Measurements from ENCODE around the gene CPVL.

The CPVL gene

DNA sequence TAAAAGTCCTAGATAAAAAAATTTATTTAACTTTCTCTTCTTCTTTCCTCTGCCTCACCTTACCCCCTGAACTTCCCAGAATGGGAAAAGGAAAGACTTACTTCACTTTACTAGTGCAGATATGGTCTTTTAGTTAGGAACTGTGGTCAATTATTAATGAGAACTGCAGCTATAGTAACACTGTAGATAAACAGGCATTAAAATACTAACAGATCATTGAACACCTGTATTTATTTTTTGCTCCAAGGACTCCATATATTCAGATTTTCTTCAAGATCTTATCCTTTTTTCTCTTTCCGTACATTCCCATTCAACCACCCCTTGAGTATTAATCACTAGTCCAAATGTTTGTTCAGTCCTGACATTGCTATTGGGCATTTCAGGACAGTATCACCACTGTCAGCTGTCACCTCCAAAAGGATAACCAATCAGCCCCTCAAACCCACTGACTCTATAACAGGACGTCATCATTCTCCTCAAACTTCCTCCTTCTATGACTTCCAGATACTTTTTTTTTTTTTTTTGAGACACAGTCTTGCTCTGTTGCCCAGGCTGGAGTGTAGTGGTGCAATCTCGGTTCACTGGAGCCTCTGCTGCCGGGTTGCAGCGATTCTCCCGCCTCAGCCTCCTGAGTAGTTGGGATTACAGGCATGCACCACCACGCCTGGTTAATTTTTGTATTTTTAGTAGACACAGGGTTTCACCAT, 4.2 kb downstream of the CPVL start:
- H3K79me2 ChIP-seq (ENCODE audit: control insufficient read depth, insufficient read depth, low read length): no peaks in the 10 kb centered on the region
- no peak overlapping the region for H2AK5ac ChIP-seq (ENCODE audit: low read length)
- H3K56ac ChIP-seq (ENCODE audit: low read length): no peak overlapping the region
- peaks cover 3% of the 10 kb centered on the region for H3K4me1 ChIP-seq (ENCODE audit: control insufficient read depth, low read depth, low read length)
- H2BK15ac ChIP-seq (replicated peaks; ENCODE audit: low read depth): no peak overlapping the region
- H3K4me3 ChIP-seq (ENCODE audit: low read length): no peak overlapping the region
- no peak overlapping the region for H3K9ac ChIP-seq (ENCODE audit: low read length)
- H3K79me1 ChIP-seq (ENCODE audit: low read length): no peaks in the 10 kb centered on the region
- H3K27ac ChIP-seq (ENCODE audit: low read depth, low read length): no peak overlapping the region
- H4K8ac ChIP-seq (ENCODE audit: low read depth, low read length): no peak overlapping the region
- DNase-seq: no peak
- H4K5ac ChIP-seq (ENCODE audit: low read length): no peak overlapping the region
- H3K27me3 ChIP-seq (ENCODE audit: insufficient read depth, low read length, poor library complexity): no peaks in the 10 kb centered on the region
- H3K4ac ChIP-seq (ENCODE audit: low read depth, low read length): no peak overlapping the region
- H3K23ac ChIP-seq (ENCODE audit: low read length): no peak overlapping the region
- no CpG with 5 or more reads among the region's 7 CpGs for WGBS (ENCODE audit: extremely low coverage, insufficient coverage, low lambda C conversion rate)
- H2BK120ac ChIP-seq (ENCODE audit: low read depth, low read length): no peak overlapping the region
- H3K18ac ChIP-seq (ENCODE audit: low read length): no peak overlapping the region
- H3K4me2 ChIP-seq (ENCODE audit: low read length): no peak overlapping the region
- H2BK5ac ChIP-seq (ENCODE audit: low read length): no peak overlapping the region
- H3K36me3 ChIP-seq (ENCODE audit: control insufficient read depth, insufficient read depth, low read length): no peaks in the 10 kb centered on the region

DNA sequence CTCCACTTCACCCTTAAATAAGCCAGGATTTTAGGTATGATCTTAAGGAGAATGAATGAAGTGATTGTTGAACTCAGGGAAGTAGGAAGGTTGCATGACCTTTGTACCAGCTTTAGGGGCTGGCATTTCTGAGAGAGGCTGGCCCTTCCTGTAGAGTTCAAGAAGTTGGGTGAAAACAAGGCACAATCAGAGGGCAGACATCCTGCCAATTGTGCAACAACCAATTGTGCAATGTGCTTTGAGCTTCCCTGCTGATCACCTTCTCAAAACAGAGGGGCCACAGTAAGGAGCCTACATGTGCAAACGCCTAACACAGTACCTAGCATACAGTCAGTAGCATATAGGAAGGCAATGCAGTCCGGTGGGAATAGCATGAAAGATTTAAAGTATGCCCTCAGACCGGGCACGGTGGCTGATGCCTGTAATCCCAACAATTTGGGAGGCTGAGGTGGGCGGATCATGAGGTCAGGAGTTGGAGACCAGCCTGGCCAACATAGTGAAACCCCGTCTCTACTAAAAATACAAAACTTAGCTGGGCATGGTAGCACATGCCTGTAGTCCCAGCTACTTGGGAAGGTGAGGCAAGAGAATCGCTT, 5.4 kb downstream of the CPVL start:
- H3K18ac ChIP-seq (ENCODE audit: low read length): no peak overlapping the region
- no peak overlapping the region for H3K4me3 ChIP-seq (ENCODE audit: low read length)
- DNase-seq: no peak
- no peak overlapping the region for H4K8ac ChIP-seq (ENCODE audit: low read depth, low read length)
- H3K23ac ChIP-seq (ENCODE audit: low read length): no peak overlapping the region
- H3K27ac ChIP-seq (ENCODE audit: low read depth, low read length): no peak overlapping the region
- no peaks in the 10 kb centered on the region for H3K36me3 ChIP-seq (ENCODE audit: control insufficient read depth, insufficient read depth, low read length)
- no peak overlapping the region for H2BK120ac ChIP-seq (ENCODE audit: low read depth, low read length)
- no CpG with 5 or more reads among the region's 7 CpGs for WGBS (ENCODE audit: extremely low coverage, insufficient coverage, low lambda C conversion rate)
- H3K4me1 ChIP-seq (ENCODE audit: control insufficient read depth, low read depth, low read length): peaks cover 3% of the 10 kb centered on the region
- no peaks in the 10 kb centered on the region for H3K79me1 ChIP-seq (ENCODE audit: low read length)
- H4K5ac ChIP-seq (ENCODE audit: low read length): no peak overlapping the region
- no peak overlapping the region for H3K4ac ChIP-seq (ENCODE audit: low read depth, low read length)
- no peak overlapping the region for H2BK5ac ChIP-seq (ENCODE audit: low read length)
- H3K79me2 ChIP-seq (ENCODE audit: control insufficient read depth, insufficient read depth, low read length): no peaks in the 10 kb centered on the region
- H3K9ac ChIP-seq (ENCODE audit: low read length): no peak overlapping the region
- no peak overlapping the region for H2BK15ac ChIP-seq (replicated peaks; ENCODE audit: low read depth)
- H3K4me2 ChIP-seq (ENCODE audit: low read length): no peak overlapping the region
- H3K56ac ChIP-seq (ENCODE audit: low read length): no peak overlapping the region
- no peak overlapping the region for H2AK5ac ChIP-seq (ENCODE audit: low read length)
- H3K27me3 ChIP-seq (ENCODE audit: insufficient read depth, low read length, poor library complexity): no peaks in the 10 kb centered on the region

DNA sequence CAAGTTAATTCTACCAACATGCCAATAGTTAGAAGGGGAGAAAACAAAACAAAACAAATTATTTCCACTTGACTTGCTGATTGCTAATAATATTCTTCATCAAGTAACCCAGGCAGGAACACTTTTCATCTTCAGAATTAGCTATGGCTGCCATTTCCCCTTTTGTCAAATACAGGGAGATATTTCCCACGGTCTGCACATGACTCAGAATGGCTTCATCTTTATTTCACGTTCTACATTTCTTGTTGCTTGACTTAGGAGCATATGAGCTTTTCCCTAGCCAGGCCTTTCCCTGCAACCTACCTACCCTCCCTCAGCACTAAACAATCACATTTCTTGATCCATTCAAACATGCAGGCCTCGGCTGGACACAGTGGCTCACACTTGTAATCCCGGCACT, 6.5 kb downstream of the CPVL start:
- Histone ChIP-seq H4K5ac (ENCODE audit: low read length) (no peak overlapping the region), H3K27ac (ENCODE audit: low read depth, low read length) (no peak overlapping the region), H3K36me3 (ENCODE audit: control insufficient read depth, insufficient read depth, low read length) (no peaks in the 10 kb centered on the region), H3K23ac (ENCODE audit: low read length) (no peak overlapping the region), H3K27me3 (ENCODE audit: insufficient read depth, low read length, poor library complexity) (no peaks in the 10 kb centered on the region), H3K9ac (ENCODE audit: low read length) (no peak overlapping the region), H3K4me2 (ENCODE audit: low read length) (no peak overlapping the region), H3K79me1 (ENCODE audit: low read length) (no peaks in the 10 kb centered on the region), H3K4ac (ENCODE audit: low read depth, low read length) (no peak overlapping the region), H3K79me2 (ENCODE audit: control insufficient read depth, insufficient read depth, low read length) (no peaks in the 10 kb centered on the region), H3K4me3 (ENCODE audit: low read length) (no peak overlapping the region), H2AK5ac (ENCODE audit: low read length) (no peak overlapping the region), H3K4me1 (ENCODE audit: control insufficient read depth, low read depth, low read length) (no peaks in the 10 kb centered on the region), H3K56ac (ENCODE audit: low read length) (no peak overlapping the region), H2BK5ac (ENCODE audit: low read length) (no peak overlapping the region), H2BK120ac (ENCODE audit: low read depth, low read length) (no peak overlapping the region), H4K8ac (ENCODE audit: low read depth, low read length) (no peak overlapping the region), H2BK15ac (replicated peaks; ENCODE audit: low read depth) (no peak overlapping the region), H3K18ac (ENCODE audit: low read length) (no peak overlapping the region)
- no peak for DNase-seq
- no CpG with 5 or more reads among the region's 4 CpGs for WGBS (ENCODE audit: extremely low coverage, insufficient coverage, low lambda C conversion rate)

DNA sequence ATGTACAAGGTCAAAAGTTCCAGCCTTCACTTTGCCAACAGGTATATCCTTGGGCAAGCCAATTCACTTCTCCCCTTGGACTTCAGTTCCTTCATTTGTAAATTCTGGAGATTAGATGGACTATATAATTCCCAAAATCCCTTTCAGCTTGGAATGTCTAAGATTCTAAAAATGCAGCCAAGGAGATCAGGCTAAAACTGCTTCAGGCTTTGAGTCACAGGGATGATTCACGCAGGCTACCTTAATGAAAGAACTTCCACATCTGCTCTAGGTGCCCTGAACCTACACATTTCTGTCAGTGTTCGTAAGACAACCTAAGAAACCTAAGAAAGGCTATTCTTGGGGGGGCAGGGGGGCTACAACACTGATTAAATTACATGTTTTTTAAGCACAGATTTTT, 7.1 kb downstream of the CPVL start:
- Histone ChIP-seq H2BK120ac (ENCODE audit: low read depth, low read length) (no peak overlapping the region), H2AK5ac (ENCODE audit: low read length) (no peak overlapping the region), H3K79me2 (ENCODE audit: control insufficient read depth, insufficient read depth, low read length) (no peaks in the 10 kb centered on the region), H3K79me1 (ENCODE audit: low read length) (no peaks in the 10 kb centered on the region), H4K5ac (ENCODE audit: low read length) (no peak overlapping the region), H3K36me3 (ENCODE audit: control insufficient read depth, insufficient read depth, low read length) (no peaks in the 10 kb centered on the region), H2BK5ac (ENCODE audit: low read length) (no peak overlapping the region), H3K9ac (ENCODE audit: low read length) (no peak overlapping the region), H3K27ac (ENCODE audit: low read depth, low read length) (no peak overlapping the region), H4K8ac (ENCODE audit: low read depth, low read length) (no peak overlapping the region), H3K4me2 (ENCODE audit: low read length) (no peak overlapping the region), H3K18ac (ENCODE audit: low read length) (no peak overlapping the region), H3K56ac (ENCODE audit: low read length) (no peak overlapping the region), H3K4ac (ENCODE audit: low read depth, low read length) (no peak overlapping the region), H3K27me3 (ENCODE audit: insufficient read depth, low read length, poor library complexity) (no peaks in the 10 kb centered on the region), H3K23ac (ENCODE audit: low read length) (no peak overlapping the region), H3K4me3 (ENCODE audit: low read length) (no peak overlapping the region), H3K4me1 (ENCODE audit: control insufficient read depth, low read depth, low read length) (no peaks in the 10 kb centered on the region), H2BK15ac (replicated peaks; ENCODE audit: low read depth) (no peak overlapping the region)
- peak; percentile 40 for DNase-seq
- WGBS (ENCODE audit: extremely low coverage, insufficient coverage, low lambda C conversion rate): no CpG with 5 or more reads among the region's 2 CpGs

DNA sequence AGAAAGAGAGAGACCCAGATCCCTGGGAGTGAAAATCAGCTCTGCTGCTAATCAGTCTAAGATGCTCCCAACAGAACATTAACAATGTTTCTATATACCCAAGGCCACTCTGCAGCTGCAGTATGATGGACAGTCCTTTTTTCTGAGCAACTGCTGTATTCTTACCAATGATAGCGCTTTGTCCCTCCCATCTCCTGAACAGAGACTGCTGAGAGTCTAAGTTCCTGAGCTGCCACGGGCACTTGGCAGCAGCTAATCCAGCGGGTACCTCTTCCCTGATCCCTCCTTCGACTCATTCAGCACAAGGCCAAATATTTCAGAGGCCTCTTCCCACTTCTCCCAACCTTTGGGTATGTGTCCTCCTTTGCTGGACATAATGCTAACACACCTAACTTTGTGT, 7.7 kb downstream of the CPVL start:
- Histone ChIP-seq H3K36me3 (ENCODE audit: control insufficient read depth, insufficient read depth, low read length) (no peaks in the 10 kb centered on the region), H3K9ac (ENCODE audit: low read length) (no peak overlapping the region), H3K18ac (ENCODE audit: low read length) (no peak overlapping the region), H3K79me1 (ENCODE audit: low read length) (no peaks in the 10 kb centered on the region), H3K27me3 (ENCODE audit: insufficient read depth, low read length, poor library complexity) (no peaks in the 10 kb centered on the region), H2BK15ac (replicated peaks; ENCODE audit: low read depth) (no peak overlapping the region), H3K23ac (ENCODE audit: low read length) (no peak overlapping the region), H2BK5ac (ENCODE audit: low read length) (no peak overlapping the region), H3K4ac (ENCODE audit: low read depth, low read length) (no peak overlapping the region), H4K5ac (ENCODE audit: low read length) (no peak overlapping the region), H3K4me1 (ENCODE audit: control insufficient read depth, low read depth, low read length) (no peaks in the 10 kb centered on the region), H3K27ac (ENCODE audit: low read depth, low read length) (no peak overlapping the region), H4K8ac (ENCODE audit: low read depth, low read length) (no peak overlapping the region), H3K4me2 (ENCODE audit: low read length) (no peak overlapping the region), H3K4me3 (ENCODE audit: low read length) (no peak overlapping the region), H3K79me2 (ENCODE audit: control insufficient read depth, insufficient read depth, low read length) (no peaks in the 10 kb centered on the region), H2BK120ac (ENCODE audit: low read depth, low read length) (no peak overlapping the region), H2AK5ac (ENCODE audit: low read length) (no peak overlapping the region), H3K56ac (ENCODE audit: low read length) (no peak overlapping the region)
- WGBS (ENCODE audit: extremely low coverage, insufficient coverage, low lambda C conversion rate): no CpG with 5 or more reads among the region's 4 CpGs
- DNase-seq: no peak

DNA sequence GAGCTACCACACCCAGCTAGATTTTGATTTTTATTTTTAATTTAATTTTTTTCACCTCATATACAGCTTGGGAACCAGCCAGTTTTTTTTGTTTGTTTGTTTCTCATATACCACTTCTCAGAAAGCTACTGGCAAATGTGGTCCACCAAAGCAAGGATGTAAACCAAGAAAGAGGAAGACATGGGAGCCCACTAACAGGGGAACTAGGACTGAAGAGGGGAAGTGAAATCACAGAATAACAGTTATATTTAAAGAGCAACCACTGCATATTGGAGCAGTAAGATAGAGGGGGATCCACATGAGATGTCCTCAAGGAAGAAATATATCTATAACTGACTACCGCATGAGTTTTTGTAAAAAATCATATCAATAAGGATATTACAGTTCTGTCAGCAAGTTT, 10.5 kb downstream of the CPVL start:
- Histone ChIP-seq H3K4ac (ENCODE audit: low read depth, low read length) (no peak overlapping the region), H2BK15ac (replicated peaks; ENCODE audit: low read depth) (no peak overlapping the region), H3K27me3 (ENCODE audit: insufficient read depth, low read length, poor library complexity) (no peaks in the 10 kb centered on the region), H2BK120ac (ENCODE audit: low read depth, low read length) (no peak overlapping the region), H2BK5ac (ENCODE audit: low read length) (no peak overlapping the region), H3K9ac (ENCODE audit: low read length) (no peak overlapping the region), H3K23ac (ENCODE audit: low read length) (no peak overlapping the region), H3K27ac (ENCODE audit: low read depth, low read length) (no peak overlapping the region), H3K36me3 (ENCODE audit: control insufficient read depth, insufficient read depth, low read length) (no peaks in the 10 kb centered on the region), H4K5ac (ENCODE audit: low read length) (no peak overlapping the region), H3K56ac (ENCODE audit: low read length) (no peak overlapping the region), H3K18ac (ENCODE audit: low read length) (no peak overlapping the region), H3K4me3 (ENCODE audit: low read length) (no peak overlapping the region), H3K4me2 (ENCODE audit: low read length) (no peak overlapping the region), H2AK5ac (ENCODE audit: low read length) (no peak overlapping the region), H3K4me1 (ENCODE audit: control insufficient read depth, low read depth, low read length) (no peaks in the 10 kb centered on the region), H3K79me2 (ENCODE audit: control insufficient read depth, insufficient read depth, low read length) (no peaks in the 10 kb centered on the region), H4K8ac (ENCODE audit: low read depth, low read length) (no peak overlapping the region), H3K79me1 (ENCODE audit: low read length) (no peaks in the 10 kb centered on the region)
- no CpG with 5 or more reads among the region's 1 CpG for WGBS (ENCODE audit: extremely low coverage, insufficient coverage, low lambda C conversion rate)
- DNase-seq: no peak

Measured in mesendoderm (in vitro differentiated cells).